Skeletal muscle tissue (tissue), 4 donors: ENCODE measurements around the gene LTBP3. TPM values are rescaled to one million over a fixed set of nuclear protein-coding genes. Genes with fewer than 3 reads are reported as not detected.

ENCODE experiments used
- H3K27ac ChIP-seq: one replicate; pipeline ENCODE4 v1.7.0; 2013; ENCODE audit warnings: mild to moderate bottlenecking, low read depth, low read length, inconsistent platforms
- H3K27me3 ChIP-seq, 3 donors: one replicate each; pipeline ENCODE4 v1.7.0; 2013; ENCODE audit warnings: low read length in 3 of 3; ENCODE audit not compliant: control insufficient read depth in 3 of 3, insufficient read depth in 3 of 3
- H3K36me3 ChIP-seq, 3 donors: one replicate each; pipeline ENCODE4 v1.7.0; 2013; ENCODE audit warnings: low read length in 3 of 3; ENCODE audit not compliant: control insufficient read depth in 3 of 3, insufficient read depth in 3 of 3
- H3K4me1 ChIP-seq, 3 donors: one replicate each; pipeline ENCODE4 v1.7.0; 2013; ENCODE audit warnings: low read length in 3 of 3, mild to moderate bottlenecking in 3 of 3; ENCODE audit not compliant: control insufficient read depth in 3 of 3, insufficient read depth in 3 of 3
- H3K4me3 ChIP-seq, 3 donors: one replicate each; pipeline ENCODE4 v1.7.0; 2013; ENCODE audit warnings: low read length in 3 of 3
- H3K9ac ChIP-seq, 3 donors: one replicate each; pipeline ENCODE4 v1.7.0; 2013; ENCODE audit warnings: low read length in 3 of 3, mild to moderate bottlenecking in 3 of 3, moderate library complexity in 2 of 3, low read depth in 1 of 3
- H3K9me3 ChIP-seq, 3 donors: one replicate each; pipeline ENCODE4 v1.7.0; 2013; ENCODE audit warnings: low read length in 3 of 3; ENCODE audit not compliant: control insufficient read depth in 3 of 3
- total RNA-seq: library from RNA; depleted of rRNA; stranded (reverse); fragments of >200 nt; gene quantifications from one replicate; pipeline ENCODE4 v1.2.3, GENCODE V29; 2014
- donor health status: Osteomylitis.

The LTBP3 gene
- total RNA-seq, 1 donor from 2014 or later: 32.9 TPM

GRCh38 chr11:65585396-65586246 is 27.5 kb upstream of the LTBP3 start:
- H3K27ac ChIP-seq: peak overlapping the region; percentile 97
- H3K9me3 ChIP-seq: no peaks in the 10 kb centered on the region
- peak overlapping the region; percentile 52 to 87 (median 69) for H3K9ac ChIP-seq
- peaks cover 50 to 96% (median 79%) of the 10 kb centered on the region in 3 donors for H3K4me1 ChIP-seq
- H3K27me3 ChIP-seq: no peaks in the 10 kb centered on the region
- peaks cover 56 to 62% (median 62%) of the 10 kb centered on the region in 3 donors for H3K36me3 ChIP-seq
- peak overlapping the region in 2 of 3 donors; percentile 11 to 17 for H3K4me3 ChIP-seq

- Histone ChIP-seq H3K36me3 (peaks cover 56 to 64% (median 62%) of the 10 kb centered on the region in 3 donors), H3K4me1 (peaks cover 43 to 96% (median 81%) of the 10 kb centered on the region in 3 donors), H3K27me3 (no peaks in the 10 kb centered on the region), H3K27ac (peak overlapping the region; percentile 7), H3K9ac (peak overlapping the region in 1 of 3 donors; percentile 25), H3K4me3 (no peak overlapping the region), H3K9me3 (no peaks in the 10 kb centered on the region)
Observed at GRCh38 chr11:65584723-65585171, 26.6 kb upstream of the LTBP3 start.

GRCh38 chr11:65584106-65584505 is 25.9 kb upstream of the LTBP3 start:
- Histone ChIP-seq H3K27ac (peak overlapping the region; percentile 15), H3K4me1 (peaks cover 43 to 96% (median 80%) of the 10 kb centered on the region in 3 donors), H3K9me3 (no peaks in the 10 kb centered on the region), H3K36me3 (peaks cover 58 to 68% (median 66%) of the 10 kb centered on the region in 3 donors), H3K27me3 (no peaks in the 10 kb centered on the region), H3K4me3 (peak overlapping the region in 1 of 3 donors; percentile 2), H3K9ac (peak overlapping the region in 1 of 3 donors; percentile 25)

GRCh38 chr11:65583589-65583988 is 25.4 kb upstream of the LTBP3 start:
- Histone ChIP-seq H3K9ac (no peak overlapping the region), H3K4me1 (peaks cover 44 to 96% (median 80%) of the 10 kb centered on the region in 3 donors), H3K4me3 (no peak overlapping the region), H3K27me3 (no peaks in the 10 kb centered on the region), H3K9me3 (no peaks in the 10 kb centered on the region), H3K27ac (peak overlapping the region; percentile 76), H3K36me3 (peaks cover 60 to 71% (median 68%) of the 10 kb centered on the region in 3 donors)

GRCh38 chr11:65581928-65582327 is 23.8 kb upstream of the LTBP3 start:
- Histone ChIP-seq H3K27me3 (no peaks in the 10 kb centered on the region), H3K27ac (peak overlapping the region; percentile 76), H3K4me1 (peaks cover 44 to 95% (median 79%) of the 10 kb centered on the region in 3 donors), H3K4me3 (no peak overlapping the region), H3K36me3 (peaks cover 65 to 75% (median 73%) of the 10 kb centered on the region in 3 donors), H3K9ac (peak overlapping the region; percentile 16 to 63 (median 33)), H3K9me3 (no peaks in the 10 kb centered on the region)

- Histone ChIP-seq H3K27me3 (no peaks in the 10 kb centered on the region), H3K4me3 (no peak overlapping the region), H3K9me3 (no peaks in the 10 kb centered on the region), H3K9ac (peak overlapping the region in 2 of 3 donors; percentile 34 to 63), H3K4me1 (peaks cover 39 to 87% (median 72%) of the 10 kb centered on the region in 3 donors), H3K27ac (peak overlapping the region; percentile 76), H3K36me3 (peaks cover 57 to 67% (median 64%) of the 10 kb centered on the region in 3 donors)
Observed at GRCh38 chr11:65580756-65581155, 22.6 kb upstream of the LTBP3 start.

- H3K27ac ChIP-seq: peak overlapping the region; percentile 76
- no peaks in the 10 kb centered on the region for H3K27me3 ChIP-seq
- H3K9me3 ChIP-seq: no peaks in the 10 kb centered on the region
- peaks cover 53 to 65% (median 60%) of the 10 kb centered on the region in 3 donors for H3K36me3 ChIP-seq
- no peak overlapping the region for H3K4me3 ChIP-seq
- H3K9ac ChIP-seq: peak overlapping the region in 2 of 3 donors; percentile 34 to 63
- H3K4me1 ChIP-seq: peaks cover 41 to 87% (median 72%) of the 10 kb centered on the region in 3 donors
Observed at GRCh38 chr11:65580031-65580692, 22.0 kb upstream of the LTBP3 start.

GRCh38 chr11:65579291-65579690 is 21.1 kb upstream of the LTBP3 start:
- Histone ChIP-seq H3K27me3 (no peaks in the 10 kb centered on the region), H3K4me1 (peaks cover 47 to 86% (median 75%) of the 10 kb centered on the region in 3 donors), H3K27ac (peak overlapping the region; percentile 100), H3K9me3 (no peaks in the 10 kb centered on the region), H3K36me3 (peaks cover 51 to 59% (median 55%) of the 10 kb centered on the region in 3 donors), H3K9ac (peak overlapping the region in 2 of 3 donors; percentile 28 to 99), H3K4me3 (no peak overlapping the region)

GRCh38 chr11:65578667-65579066 is 20.5 kb upstream of the LTBP3 start:
- Histone ChIP-seq H3K4me3 (peak overlapping the region; percentile 80 to 90 (median 88)), H3K9me3 (no peaks in the 10 kb centered on the region), H3K27me3 (no peaks in the 10 kb centered on the region), H3K9ac (peak overlapping the region; percentile 99 to 100 (median 99)), H3K4me1 (peaks cover 51 to 84% (median 73%) of the 10 kb centered on the region in 3 donors), H3K36me3 (peaks cover 48 to 53% (median 49%) of the 10 kb centered on the region in 3 donors), H3K27ac (peak overlapping the region; percentile 100)
